Astrocyte of the spinal cord (primary cell): Measurements from ENCODE around the gene DSCAM.

Experiments
- DNase-seq: peaks from one replicate; pipeline ENCODE4 v3.0.0; 2011; ENCODE audit warnings: low read depth, low spot score
- H3K4me3 ChIP-seq: 2 replicates; pipeline ENCODE4 v1.5.1; 2011; ENCODE audit warnings: low read depth, mild to moderate bottlenecking, low read length, moderate library complexity
- in situ Hi-C: cut with HindIII; loops from 2 replicates; pipeline ENCODE4 v1.10.0; 2017; ENCODE audit warnings: low sequenced_read_pairs
- TF ChIP-seq, protein P1 (sequence below): IDR thresholded peaks from 2 replicates; pipeline ENCODE4 v1.5.1; 2012; ENCODE audit warnings: low read depth, mild to moderate bottlenecking, low read length, inconsistent platforms

The DSCAM gene

DNA sequence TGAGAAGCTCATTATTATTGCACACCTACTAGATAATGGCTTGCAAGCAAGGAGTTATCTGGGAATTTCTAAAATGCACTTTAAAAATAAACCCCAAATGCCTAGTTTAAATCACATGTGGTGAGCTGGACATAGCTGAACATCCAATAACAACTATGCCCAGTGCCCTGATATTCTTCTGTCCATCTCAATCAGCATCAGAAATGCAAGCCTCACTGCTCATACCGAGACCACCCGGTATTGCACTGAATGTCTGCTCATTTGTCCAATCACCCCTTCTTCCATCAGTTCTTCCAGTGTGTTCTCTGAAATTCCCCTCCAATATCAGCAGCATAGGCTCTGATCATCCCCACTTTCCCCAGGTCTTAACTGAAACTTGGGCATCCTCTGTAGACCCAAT, 383.8 kb downstream of the DSCAM start:
- in situ Hi-C loops, result no loop called here
- DNase-seq, result no peak
- no peak overlapping the region for H3K4me3 ChIP-seq
- TF ChIP-seq, protein P1, sequence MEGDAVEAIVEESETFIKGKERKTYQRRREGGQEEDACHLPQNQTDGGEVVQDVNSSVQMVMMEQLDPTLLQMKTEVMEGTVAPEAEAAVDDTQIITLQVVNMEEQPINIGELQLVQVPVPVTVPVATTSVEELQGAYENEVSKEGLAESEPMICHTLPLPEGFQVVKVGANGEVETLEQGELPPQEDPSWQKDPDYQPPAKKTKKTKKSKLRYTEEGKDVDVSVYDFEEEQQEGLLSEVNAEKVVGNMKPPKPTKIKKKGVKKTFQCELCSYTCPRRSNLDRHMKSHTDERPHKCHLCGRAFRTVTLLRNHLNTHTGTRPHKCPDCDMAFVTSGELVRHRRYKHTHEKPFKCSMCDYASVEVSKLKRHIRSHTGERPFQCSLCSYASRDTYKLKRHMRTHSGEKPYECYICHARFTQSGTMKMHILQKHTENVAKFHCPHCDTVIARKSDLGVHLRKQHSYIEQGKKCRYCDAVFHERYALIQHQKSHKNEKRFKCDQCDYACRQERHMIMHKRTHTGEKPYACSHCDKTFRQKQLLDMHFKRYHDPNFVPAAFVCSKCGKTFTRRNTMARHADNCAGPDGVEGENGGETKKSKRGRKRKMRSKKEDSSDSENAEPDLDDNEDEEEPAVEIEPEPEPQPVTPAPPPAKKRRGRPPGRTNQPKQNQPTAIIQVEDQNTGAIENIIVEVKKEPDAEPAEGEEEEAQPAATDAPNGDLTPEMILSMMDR, result no peak

DNA sequence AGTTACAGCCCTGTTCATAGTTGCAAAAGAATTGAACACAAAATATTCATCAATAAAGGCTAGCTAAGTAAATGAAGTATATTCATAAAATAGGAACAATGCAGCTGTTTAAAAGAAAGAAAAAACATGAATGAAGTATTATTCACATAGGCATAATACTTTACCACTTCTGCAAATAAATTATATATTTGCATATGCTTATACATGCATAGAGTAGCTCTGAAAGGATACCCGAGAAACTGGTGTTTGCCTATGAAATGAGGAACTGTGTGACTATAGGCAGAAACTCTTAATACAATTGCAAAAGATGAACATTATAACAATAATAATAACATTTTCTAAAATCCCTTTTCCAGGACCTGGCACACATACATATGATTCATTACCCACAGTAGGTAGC, 385.9 kb downstream of the DSCAM start:
- no peak overlapping the region for H3K4me3 ChIP-seq
- DNase-seq, result no peak
- in situ Hi-C loops, result no loop called here
- TF ChIP-seq, protein P1, result no peak

DNA sequence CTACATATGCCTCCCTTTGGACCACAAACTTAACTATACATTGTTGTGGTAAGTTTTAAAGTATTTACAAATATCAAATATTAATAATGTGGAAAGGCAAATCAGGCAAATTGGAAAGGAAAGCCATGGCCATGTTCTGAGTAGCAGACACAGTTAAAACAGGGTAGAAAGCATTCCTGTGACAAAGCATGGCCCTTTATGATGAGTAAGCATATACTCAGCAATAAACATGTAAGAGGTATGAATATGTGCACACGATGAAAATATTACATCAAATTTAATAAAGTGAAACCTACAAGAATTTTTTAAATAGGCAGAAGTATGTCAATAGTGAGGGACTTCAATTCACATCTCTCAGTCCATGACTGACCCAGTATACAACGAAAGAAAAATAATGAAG, 389.2 kb downstream of the DSCAM start:
- DNase-seq, result no peak
- TF ChIP-seq, protein P1, result no peak
- in situ Hi-C loops, result no loop called here
- H3K4me3 ChIP-seq, result no peak overlapping the region

DNA sequence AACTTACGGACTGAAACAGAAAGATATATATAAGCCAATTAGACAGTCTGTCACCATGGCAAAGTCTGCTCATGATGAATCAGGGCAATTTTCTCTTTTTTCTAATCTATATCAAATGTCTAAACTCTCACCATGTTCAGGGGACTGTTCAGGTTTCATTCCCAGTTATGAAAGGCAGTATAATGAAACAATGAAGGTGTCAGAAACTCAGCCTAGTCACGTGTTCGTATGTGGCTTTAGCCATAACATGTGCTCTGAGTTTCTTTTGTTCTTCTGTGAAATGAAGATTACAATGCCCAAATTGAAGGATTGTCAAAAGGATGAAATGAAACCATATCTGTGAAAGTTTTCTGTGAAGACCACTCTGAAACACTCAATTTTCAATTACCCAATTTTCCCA, 392.9 kb downstream of the DSCAM start:
- in situ Hi-C loops, result no loop called here
- H3K4me3 ChIP-seq, result no peak overlapping the region
- DNase-seq, result no peak
- TF ChIP-seq, protein P1, result no peak

DNA sequence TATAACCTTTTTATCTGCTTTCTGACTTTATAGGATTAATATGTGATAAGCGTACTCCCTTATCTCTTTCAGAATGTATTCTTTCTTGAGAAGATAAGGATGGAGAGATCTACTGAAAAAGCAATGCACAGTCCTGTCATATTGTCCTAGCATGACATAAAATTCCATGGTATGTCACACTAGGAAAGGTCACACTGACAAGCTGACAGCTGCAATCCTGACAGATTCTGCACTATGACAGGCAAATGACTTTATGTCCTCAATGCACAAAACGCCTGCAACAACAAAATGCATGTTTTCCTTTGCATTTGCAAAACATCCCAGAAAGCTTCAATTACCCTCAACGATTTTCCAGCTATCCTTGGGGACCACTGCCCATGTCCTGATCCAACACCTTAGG, 393.8 kb downstream of the DSCAM start:
- TF ChIP-seq, protein P1, result no peak
- in situ Hi-C loops, result no loop called here
- DNase-seq, result no peak
- H3K4me3 ChIP-seq, result no peak overlapping the region

DNA sequence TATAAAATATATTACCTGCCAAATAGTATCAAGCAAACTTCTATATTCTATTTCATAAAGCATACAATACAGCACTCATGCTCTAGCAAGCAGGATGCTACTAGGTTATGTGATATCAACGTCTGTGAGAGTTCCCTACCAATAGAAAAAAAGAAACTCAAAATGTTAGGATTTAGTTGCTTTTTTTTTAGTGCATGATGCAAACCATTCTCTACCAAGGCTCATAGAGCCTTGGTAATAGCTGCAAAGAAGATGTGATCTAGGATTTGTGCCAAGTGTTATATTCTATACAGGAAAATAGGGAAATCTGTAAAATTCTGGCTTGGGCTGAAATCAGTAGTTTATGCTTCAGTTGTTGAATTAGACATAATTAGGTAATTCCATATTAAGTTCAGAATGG, 394.4 kb downstream of the DSCAM start:
- in situ Hi-C loops, result no loop called here
- no peak overlapping the region for H3K4me3 ChIP-seq
- DNase-seq, result no peak
- TF ChIP-seq, protein P1, result no peak

DNA sequence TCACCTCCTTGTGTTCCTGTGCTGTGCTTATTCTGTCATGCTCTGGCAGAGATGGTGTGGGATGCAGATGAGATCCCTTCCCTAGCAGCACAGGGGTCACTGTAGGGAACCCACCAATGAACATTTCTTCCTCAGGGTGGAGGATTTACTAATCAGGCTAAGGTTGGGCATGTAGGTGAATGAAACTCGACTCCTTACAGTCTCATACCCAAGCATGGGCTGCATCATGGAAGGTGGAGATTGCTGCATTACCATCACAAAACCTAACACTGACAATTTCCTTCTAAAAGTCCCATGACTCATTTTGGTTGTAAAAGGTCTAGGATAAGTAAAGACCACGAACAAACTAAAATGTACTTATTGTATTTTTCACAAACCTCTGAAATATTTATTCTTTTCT, 399.9 kb downstream of the DSCAM start:
- TF ChIP-seq, protein P1, result no peak
- in situ Hi-C loops, result no loop called here
- no peak overlapping the region for H3K4me3 ChIP-seq
- no peak for DNase-seq
